GM21528 (cell line): ENCODE data around the gene LMLN.
A peak's percentile ranks its signal among the peaks of the same experiment; 100 is the strongest.
"Not testable (repeated sequence)": the region's sequence is repeated elsewhere in the genome, so short reads cannot be mapped to it uniquely, and the experiment has no call there.

ENCODE experiments used
- ATAC-seq: cut with Tn5 transposase; IDR thresholded peaks from one replicate; pipeline ENCODE4 v1.9.1; 2021; ENCODE audit warnings: mild to moderate bottlenecking, moderate library complexity; ENCODE audit not compliant: unreplicated experiment, low FRiP score

LMLN gene

DNA sequence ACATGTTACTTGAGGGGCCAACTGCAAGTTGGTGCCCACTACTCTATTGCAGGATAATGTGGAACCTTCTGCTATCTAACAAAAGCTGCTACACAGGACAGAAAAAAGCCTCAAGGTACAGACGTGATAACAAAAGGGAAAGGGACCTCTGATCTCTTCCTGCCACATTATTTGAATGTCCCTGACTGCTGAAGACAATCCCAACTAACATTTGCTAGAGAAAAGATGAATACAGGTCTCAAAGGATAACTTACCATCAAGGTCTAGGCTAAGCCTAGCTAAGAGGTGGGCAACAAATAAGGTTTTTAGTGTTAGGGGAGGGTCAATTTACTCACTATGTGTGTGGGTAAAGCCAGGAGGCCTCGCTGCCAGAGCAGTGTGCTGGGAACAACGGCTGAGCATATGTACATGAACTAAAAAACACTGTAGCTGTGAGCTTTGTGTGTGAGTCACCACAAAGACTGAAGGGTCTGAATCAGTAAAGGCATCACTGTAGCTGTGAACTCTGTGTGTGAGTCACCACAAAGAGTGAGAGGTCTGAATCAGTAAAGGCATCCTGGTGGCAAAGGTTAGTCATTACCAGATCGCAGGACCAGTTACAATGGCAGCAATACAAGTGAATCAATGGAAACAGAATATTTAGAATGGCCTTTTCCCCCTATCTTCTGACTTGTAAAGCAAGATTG lies 111.7 kb downstream of the LMLN start:
- ATAC-seq, result no peak

DNA sequence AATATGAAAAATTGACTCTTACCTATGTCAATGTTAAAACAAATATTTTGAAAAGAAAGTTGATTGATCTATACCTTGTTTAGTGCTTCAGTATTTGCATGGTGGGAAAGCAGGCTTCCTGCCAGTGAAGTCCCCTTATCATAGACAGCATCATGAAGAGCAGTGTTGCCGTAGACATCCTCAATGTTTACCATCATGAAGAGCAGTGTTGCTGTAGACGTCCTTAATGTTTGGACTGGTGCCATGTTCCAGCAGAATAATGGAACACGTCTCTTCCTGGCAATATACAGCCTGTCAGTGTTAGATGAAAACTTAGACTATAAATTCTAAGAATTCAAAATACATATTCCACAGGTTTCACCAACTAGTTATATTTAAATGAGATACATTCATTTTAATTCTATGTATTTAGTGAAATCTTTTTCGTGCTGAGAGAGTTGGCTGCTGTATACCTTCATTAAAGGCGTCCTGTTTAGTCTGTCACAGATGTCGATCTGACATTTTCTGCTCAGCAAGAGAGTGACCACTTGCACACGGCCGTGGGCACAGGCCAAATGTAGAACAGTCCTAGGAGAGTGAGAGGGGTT lies 116.8 kb downstream of the LMLN start:
- no peak for ATAC-seq

DNA sequence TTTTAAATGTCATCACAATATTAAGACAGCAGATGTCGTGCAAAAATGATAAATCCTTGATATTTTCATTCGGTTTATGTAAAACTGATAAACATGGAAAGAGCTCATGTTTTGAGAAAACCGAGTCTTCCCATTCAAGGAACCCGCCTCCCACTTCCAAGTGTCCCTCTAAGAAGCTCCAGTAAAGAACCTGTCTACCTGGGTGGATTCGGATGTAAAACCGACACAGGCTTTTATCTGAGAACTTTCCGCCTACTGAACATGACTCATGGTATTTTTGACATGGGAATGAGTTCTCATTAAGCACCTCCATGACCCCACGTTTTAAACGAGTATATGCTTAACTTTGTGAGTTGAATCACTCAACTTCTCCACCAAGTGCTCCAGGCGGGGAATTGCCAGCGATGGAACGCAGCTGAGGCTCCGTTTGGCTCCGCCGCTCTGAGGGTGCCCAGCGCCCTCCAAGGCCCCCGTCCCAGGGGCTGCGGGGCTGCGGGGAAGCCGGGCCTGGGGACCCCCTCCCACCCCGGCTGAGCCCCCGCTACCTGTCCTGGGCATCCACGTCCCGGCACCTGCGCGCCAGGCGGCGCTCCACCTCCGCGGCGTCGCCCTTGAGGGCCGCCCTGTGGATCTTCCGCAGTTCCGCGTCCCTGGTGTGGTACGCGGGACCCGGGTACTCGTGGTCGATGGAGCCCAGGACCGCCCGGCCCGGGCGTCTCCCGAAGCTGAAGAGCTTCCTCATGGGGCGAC lies 119.9 kb downstream of the LMLN start:
- ATAC-seq, result no peak

DNA sequence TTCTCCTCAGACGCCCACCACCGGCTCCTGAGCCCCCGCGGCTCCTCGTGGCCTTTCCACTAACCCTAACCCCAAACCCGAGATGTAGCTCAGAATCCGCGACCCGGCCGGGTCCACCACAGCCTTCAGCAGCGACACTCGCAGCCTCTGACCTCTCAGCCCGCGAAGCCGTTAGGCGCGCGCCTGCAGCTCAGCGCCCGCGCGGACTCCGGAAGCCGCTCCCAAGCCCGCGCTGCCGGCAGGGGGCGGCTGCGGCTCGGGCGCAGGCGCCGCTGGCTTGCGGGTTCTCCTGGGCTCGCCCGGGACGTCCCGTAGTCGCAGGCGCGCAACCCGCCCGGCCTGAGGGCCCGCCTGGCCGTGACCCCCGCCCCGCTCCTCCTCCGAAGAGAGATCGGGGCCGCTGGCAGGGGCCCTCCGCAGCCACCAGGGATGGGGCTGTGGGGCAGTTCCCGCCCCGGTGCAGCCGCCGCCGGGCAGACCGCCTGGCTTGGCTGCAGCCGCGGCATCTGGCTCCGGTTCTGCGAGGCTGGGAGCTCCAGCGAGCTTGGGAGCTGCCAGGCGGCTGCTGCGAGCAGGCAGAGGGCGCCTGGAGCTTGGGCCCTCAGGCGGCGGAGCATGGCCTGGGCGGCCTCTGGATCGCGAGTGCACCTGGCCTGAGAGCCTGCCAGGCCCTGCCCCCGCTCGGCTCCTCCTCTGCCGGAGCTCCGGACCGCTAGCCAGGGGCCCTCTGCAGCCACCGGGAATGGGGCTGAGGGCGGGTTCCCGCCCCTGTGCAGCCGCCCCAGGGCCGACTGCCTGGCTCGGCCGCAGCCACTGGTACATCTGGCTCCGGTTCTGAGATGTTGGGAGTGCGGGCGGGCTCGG lies 120.7 kb downstream of the LMLN start:
- peak; percentile 57 for ATAC-seq

DNA sequence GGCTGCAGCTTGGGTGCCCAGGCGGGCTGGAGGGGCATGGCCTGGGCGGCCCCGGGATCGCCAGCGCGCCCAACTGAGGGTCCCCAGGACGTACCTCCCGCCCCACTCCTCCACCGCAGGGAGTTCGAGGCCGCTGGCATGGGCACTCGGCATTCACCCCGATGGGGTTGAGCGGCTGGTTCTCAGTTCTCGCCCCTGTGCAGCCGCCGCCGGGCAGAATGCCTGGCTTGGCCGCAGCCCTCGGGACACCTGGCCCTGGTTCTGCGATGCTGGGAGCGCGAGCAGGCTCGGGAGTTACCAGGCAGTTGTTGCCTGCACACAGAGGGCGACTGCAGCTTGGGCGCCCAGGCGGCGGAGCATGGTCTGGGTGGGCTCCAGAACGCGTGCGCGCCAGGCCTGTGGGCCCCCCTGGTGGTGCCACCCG lies 121.4 kb downstream of the LMLN start:
- ATAC-seq, result no peak

DNA sequence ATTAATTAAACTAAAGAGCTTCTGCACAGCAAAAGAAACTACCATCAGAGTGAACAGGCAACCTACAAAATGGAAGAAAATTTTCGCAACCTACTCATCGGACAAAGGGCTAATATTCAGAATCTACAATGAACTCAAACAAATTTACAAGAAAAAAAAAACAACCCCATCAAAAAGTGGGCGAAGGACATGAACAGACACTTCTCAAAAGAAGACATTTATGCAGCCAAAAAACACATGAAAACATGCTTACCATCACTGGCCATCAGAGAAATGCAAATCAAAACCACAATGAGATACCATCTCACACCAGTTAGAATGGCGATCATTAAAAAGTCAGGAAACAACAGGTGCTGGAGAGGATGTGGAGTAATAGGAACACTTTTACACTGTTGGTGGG lies 122.2 kb downstream of the LMLN start:
- not testable (repeated sequence) for ATAC-seq

DNA sequence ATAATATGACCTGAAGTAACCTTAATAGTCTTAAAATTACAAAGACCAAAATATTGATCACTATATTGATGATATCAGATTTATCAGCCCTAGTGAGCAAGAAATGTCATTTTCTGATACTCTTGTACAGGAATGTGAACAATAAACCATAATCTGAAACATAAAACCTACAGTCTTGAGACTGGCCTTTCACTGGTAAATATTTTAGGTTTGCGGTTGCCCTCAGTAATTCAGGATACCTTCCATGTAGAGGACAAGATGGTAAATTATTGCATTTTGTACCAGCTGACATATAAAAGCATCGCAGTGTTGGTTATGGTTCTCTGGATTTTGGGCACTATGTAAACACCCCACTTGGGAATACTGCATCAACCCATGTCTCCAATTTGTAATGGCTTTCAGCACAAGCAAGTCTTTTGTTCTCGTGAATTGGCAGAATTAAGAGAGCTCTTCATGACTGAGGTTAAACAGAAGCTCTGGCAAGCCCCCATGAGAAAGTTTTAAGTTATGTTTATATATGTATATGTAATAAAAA lies 128.5 kb downstream of the LMLN start:
- no peak for ATAC-seq

DNA sequence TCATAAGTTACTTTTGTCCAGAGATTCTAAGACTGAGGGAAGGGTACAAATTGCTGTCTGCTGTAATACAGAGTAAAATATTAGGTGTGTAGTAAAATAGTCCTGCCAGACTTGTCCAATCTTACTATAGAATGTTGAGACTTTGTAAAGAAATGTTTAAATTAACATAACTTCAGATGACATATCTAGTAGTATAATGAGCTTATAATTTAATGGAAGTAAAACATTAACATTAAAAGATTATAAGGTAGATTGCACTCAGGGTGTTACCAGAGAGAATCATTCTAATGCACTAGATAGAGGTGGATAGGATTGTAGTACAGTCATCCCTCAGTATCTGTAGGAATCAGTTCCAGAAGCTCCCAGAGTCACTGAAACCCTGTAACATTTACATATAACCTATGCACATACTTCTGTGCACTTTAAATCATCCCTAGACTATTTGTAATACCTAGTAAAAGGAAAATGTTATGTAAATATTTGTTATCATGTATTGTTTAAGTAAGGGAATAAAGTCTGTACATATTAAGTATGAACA lies 130.8 kb downstream of the LMLN start:
- no peak for ATAC-seq

DNA sequence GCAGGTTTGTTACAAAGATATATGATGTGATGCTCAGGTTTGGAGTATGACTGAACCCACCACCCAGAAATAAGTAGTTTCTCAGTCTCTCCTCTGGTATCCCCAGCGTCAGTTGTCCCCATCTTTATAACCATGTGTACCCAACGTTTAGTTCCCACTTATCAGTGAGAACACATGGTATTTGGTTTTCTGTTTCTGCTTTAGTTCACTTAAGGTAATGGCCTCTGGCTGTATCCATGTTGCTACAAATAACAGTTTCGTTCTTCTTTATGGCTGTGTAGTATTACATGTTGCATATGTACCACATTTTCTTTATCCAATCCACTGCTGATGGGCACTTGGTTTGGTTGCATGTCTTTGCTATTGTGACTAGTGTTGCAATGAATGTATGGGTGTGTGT lies 132.3 kb downstream of the LMLN start:
- ATAC-seq, result no peak

DNA sequence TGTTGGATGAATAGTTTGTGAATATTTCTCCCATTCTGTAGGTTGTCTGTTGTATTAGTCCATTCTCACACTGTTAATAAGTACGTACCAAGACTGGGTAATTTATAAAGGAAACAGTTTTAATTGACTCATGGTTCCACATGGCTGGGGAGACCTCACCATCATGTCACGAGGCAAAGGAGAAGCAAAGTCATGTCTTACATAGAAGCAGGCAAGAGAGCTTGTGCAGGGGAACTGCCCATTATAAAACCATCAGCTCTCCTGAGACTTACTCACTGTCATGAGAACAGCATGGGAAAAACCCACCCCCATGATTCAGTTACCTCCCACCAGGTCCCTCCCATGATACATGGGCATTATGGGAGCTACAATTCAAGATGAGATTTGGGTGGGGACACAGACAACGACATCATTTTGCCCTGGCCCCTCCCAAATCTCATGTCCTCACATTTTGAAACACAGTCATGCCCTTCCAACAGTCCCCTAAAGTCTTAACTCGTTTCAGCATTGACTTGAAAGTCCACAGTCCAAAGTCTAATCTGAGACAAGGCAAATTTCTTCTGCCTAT lies 133.2 kb downstream of the LMLN start:
- no peak for ATAC-seq
